Measurements from ENCODE around the gene STAP1.

STAP1 gene

GRCh38 chr4:67651536-67651935, 93.0 kb downstream of the STAP1 start:
- Histone ChIP-seq H3K27ac (ENCODE audit: low read depth, low read length) (no peak overlapping the region), H3K4me3 (ENCODE audit: low read depth in 1 of 2, low read length in 2 of 2) (no peak overlapping the region), H3K27me3 (ENCODE audit: control insufficient read depth in 1 of 2, insufficient read depth in 2 of 2, low read length in 2 of 2) (no peaks in the 10 kb centered on the region), H3K36me3 (ENCODE audit: control insufficient read depth in 1 of 2, insufficient read depth in 2 of 2, low read length in 2 of 2) (peaks cover 3 to 19% of the 10 kb centered on the region in 2 donors), H3K9ac (ENCODE audit: low read depth in 1 of 2, low read length in 2 of 2) (no peak overlapping the region), H3K9me3 (ENCODE audit: control insufficient read depth in 1 of 2, low read length in 2 of 2) (no peaks in the 10 kb centered on the region), H3K4me1 (ENCODE audit: control insufficient read depth in 1 of 2, insufficient read depth in 2 of 2, low read length in 2 of 2) (no peaks in the 10 kb centered on the region)
